A673 (cell line): ENCODE results near the gene CHKA.

Experiments
- EZH2 ChIP-seq: fragments of 200-600 bp; sonication (generic); IDR thresholded peaks from 2 replicates; pipeline ENCODE4 v1.6.1; 2017; ENCODE audit warnings: borderline replicate concordance, low read depth, mild to moderate bottlenecking, mixed read lengths, antibody characterized with exemption, low read length; ENCODE audit not compliant: poor library complexity, severe bottlenecking
- TF ChIP-seq, protein P1 (sequence below): fragments of 300-800, 200-600 bp; sonication (generic); conservative IDR thresholded peaks from 2 replicates; pipeline ENCODE4 v1.5.1; 2017; ENCODE audit warnings: low read depth, mild to moderate bottlenecking, antibody characterized with exemption, low read length, moderate library complexity, mixed read lengths

DNA sequence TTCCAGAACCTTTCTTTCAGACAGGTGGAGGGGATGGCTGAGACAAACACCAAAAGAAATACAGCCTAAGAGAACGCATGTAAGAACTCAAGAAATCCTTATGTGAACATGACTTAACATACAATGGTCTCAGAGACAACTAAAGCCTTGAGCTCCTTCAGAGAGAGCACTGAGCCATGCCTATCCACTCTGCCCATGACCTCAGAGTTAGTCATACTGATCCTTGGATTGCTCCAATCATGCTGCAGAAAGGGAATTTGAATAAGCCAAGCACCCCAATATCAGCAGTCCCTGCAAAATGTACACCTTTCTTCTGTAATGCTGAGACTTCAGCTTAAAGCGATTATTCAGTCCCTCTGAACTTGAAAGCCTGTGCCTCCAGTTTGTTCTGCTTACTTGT lies 43.2 kb upstream of the CHKA start:
- TF ChIP-seq, protein P1, sequence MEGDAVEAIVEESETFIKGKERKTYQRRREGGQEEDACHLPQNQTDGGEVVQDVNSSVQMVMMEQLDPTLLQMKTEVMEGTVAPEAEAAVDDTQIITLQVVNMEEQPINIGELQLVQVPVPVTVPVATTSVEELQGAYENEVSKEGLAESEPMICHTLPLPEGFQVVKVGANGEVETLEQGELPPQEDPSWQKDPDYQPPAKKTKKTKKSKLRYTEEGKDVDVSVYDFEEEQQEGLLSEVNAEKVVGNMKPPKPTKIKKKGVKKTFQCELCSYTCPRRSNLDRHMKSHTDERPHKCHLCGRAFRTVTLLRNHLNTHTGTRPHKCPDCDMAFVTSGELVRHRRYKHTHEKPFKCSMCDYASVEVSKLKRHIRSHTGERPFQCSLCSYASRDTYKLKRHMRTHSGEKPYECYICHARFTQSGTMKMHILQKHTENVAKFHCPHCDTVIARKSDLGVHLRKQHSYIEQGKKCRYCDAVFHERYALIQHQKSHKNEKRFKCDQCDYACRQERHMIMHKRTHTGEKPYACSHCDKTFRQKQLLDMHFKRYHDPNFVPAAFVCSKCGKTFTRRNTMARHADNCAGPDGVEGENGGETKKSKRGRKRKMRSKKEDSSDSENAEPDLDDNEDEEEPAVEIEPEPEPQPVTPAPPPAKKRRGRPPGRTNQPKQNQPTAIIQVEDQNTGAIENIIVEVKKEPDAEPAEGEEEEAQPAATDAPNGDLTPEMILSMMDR: no peak
- no peak for TF ChIP-seq EZH2
